ENCODE measurements around the gene SMG9. TPM values are rescaled to one million over a fixed set of nuclear protein-coding genes. Genes with fewer than 3 reads are reported as not detected.

SMG9 gene, protein sequence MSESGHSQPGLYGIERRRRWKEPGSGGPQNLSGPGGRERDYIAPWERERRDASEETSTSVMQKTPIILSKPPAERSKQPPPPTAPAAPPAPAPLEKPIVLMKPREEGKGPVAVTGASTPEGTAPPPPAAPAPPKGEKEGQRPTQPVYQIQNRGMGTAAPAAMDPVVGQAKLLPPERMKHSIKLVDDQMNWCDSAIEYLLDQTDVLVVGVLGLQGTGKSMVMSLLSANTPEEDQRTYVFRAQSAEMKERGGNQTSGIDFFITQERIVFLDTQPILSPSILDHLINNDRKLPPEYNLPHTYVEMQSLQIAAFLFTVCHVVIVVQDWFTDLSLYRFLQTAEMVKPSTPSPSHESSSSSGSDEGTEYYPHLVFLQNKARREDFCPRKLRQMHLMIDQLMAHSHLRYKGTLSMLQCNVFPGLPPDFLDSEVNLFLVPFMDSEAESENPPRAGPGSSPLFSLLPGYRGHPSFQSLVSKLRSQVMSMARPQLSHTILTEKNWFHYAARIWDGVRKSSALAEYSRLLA
- 14.3 and 19.5 TPM in 2 replicates for total RNA-seq

DNA sequence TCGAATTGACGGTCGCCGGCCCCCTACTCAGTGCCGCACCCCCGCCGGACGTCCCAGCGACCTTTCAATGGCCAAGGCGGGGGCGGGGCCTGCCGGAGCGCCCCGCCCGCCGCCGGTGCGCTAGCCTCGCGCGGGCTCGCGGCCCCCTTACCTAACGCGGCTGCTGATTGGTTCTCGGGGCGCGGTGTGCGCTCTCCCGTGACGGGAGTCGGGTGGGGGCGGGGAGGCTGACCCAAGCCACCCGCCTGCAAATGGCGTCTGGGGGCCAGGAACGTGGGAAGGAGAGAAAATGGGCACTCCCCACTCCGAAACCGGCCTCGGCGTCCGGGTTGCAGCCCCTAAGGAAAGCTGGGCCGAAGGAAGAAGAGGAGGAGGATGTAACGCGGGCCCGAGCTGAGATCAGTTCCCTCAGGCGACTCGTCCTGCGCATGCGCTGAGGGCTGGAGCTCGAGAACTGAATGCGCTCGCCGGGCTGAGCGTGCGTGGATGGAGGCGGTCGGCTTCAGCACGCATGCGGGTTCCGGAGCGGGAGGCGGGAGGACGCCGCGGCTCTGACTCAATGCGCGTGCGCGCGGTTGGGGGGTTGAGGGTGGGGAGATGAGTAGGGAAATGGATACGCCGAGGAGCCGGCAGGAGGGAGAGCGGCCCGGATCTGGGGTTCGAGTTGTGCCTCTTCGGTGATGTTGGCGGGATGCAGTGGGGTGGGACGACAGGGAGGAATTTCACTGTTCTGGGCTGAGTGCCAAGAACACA is at the start of gene SMG9:
SMG9 (minus strand) TSS at position 460 of the 753 bp plus-strand sequence. CDS start 4,221 bp downstream, outside the sequence.

DNA sequence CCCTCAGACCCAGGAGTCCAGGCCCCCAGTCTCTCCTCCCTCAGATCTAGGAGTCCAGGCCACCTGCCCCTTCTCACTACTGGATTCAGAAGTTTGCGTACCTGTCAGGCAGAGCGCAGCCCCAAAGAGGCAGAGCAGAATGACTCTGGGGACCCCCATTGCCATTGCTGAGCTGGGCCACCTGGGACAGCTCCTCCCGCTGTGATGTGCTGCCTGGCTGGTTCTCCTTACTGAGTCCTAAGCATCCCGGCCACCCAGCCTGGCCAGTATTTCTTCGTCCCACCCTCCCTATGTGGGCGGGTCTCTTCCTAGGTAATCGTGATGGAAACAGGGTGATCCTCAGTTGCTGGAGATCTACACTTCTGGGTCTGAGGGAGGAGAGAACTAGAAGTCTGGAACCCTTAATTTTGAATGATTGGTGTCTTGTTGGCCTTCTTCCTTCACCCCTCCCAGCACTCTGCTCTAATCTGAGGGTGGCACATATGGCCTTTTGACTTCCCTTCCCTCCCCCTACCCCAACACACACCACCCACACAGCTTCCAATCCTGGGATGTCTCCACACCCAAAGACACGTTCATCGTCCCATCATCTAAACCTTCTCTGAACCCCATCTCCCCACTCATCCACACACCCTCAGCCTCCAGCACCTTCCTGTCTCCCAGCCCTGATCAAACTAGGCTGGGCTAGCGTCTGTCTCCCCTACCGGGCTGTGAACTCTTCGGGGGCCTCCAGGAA is 47.6 kb upstream of the SMG9 start, which contains the start of gene LYPD5:
LYPD5 (minus strand) TSS at position 232 of the 736 bp plus-strand sequence; CDS start at position 165, 67 bp downstream.

DNA sequence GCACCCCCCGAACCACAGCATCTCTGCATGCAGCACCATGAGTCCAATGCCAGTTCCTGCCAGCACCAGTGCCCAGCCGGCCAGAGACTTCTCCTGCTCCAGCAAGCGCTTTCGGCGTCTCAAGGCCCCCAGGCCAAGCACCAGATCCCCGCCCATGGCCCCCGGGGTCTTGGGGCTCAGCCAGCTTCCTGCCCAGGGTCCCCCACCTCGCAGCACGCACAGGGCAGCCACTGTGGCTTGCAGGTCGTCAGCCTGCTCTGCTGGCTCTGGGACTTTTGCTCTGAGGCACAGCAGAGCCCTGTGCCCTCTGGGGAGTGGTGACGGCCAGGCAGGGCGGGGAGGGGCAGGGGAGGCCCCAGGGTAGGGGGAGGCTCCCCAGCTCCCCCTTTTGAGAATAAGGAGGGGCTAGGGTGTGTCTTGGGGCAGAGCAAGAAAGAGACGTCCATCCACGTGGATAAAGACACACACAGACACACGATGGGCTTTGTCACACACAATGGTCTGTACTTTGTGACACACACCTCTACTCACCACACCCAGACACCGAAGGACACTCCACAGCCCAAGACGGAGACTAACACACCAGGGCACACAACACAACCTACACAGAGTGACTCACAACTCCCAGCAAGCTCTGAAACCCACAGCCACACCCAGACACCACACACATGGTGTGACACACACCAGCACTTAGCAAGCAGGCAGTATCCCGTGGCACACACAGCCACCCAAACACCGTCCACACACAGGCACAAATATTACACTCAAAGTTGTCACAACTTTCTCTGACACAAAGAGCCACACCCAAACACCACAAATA is 26.2 kb upstream of the SMG9 start, which contains the start of gene KCNN4:
KCNN4 (minus strand) TSS at position 268 of the 820 bp plus-strand sequence; CDS start at position 156, 112 bp downstream.

DNA sequence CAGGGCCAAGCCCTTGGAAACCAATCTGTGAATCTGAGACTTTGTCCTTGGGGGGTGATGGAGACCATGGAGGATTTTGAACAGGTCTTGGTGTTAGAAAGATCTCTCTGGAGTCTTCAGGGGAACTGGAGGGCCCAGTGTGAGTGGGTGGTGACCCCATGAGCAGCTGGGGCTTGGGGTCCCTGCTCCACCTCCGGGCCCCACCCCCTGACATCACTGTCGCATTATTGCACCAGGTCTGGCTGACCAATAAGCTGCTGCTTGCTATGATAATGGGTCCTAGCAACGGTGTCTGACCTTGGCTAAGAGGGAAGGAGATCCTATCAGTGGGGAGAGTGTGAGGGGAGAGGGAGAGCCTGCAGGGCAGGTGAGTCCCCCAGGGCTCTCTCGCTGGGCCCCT is 39.0 kb downstream of the SMG9 start, which contains the start of gene IRGC:
IRGC (plus strand) TSS at position 301 of the 400 bp plus-strand sequence. CDS start 2,483 bp downstream, outside the sequence.

Other genes with a start within 250 kb of the SMG9 start
- gene ETHE1, start 227.8 kb downstream of the SMG9 start, total RNA-seq: 41.2 and 59.2 TPM in 2 replicates
- gene ZNF575, start 221.8 kb downstream of the SMG9 start, total RNA-seq: 0.20 and 0.37 TPM in 2 replicates
- 16.2 and 20.9 TPM in 2 replicates for gene XRCC1, start 179.4 kb downstream of the SMG9 start, total RNA-seq
- gene PINLYP, start 179.2 kb downstream of the SMG9 start, total RNA-seq: 2.0 and 3.3 TPM in 2 replicates
- gene IRGQ, start 158.8 kb downstream of the SMG9 start, total RNA-seq: 8.8 and 11.9 TPM in 2 replicates
- gene ZNF576, start 158.4 kb downstream of the SMG9 start, total RNA-seq: 10.9 and 12.1 TPM in 2 replicates
- gene SRRM5, start 142.9 kb downstream of the SMG9 start, total RNA-seq: 0.37 TPM in 1 of 2 replicates, not detected in the other
- 13.3 and 20.2 TPM in 2 replicates for gene ZNF428, start 135.3 kb downstream of the SMG9 start, total RNA-seq
- gene CADM4, start 115.1 kb downstream of the SMG9 start, total RNA-seq: 0.37 and 0.59 TPM in 2 replicates
- gene PLAUR, start 84.8 kb downstream of the SMG9 start, total RNA-seq: 105 and 114 TPM in 2 replicates
- gene IRGC, start 38.9 kb downstream of the SMG9 start, total RNA-seq: not detected in 2 replicates
- 2.0 and 2.9 TPM in 2 replicates for gene KCNN4, start 26.0 kb upstream of the SMG9 start, total RNA-seq
- 0.73 TPM in 1 of 2 replicates, not detected in the other for gene LYPD5, start 47.5 kb upstream of the SMG9 start, total RNA-seq
- 8.8 and 10.7 TPM in 2 replicates for gene ZNF283, start 72.4 kb upstream of the SMG9 start, total RNA-seq
- gene ZNF404, start 129.0 kb upstream of the SMG9 start, total RNA-seq: 1.4 and 1.5 TPM in 2 replicates
- gene ZNF45, start 180.3 kb upstream of the SMG9 start, total RNA-seq: 12.5 and 16.2 TPM in 2 replicates
- 6.1 and 7.3 TPM in 2 replicates for gene ZNF221, start 196.3 kb upstream of the SMG9 start, total RNA-seq
- 6.3 and 7.3 TPM in 2 replicates for gene ZNF155, start 229.2 kb upstream of the SMG9 start, total RNA-seq
- gene ZNF230, start 248.0 kb upstream of the SMG9 start, total RNA-seq: 3.3 and 4.0 TPM in 2 replicates

Measured in subcutaneous preadipocyte (primary cell).